DMS153 treated with DMSO at 0.1 percent for 48 hours (cell line): ENCODE results near the gene SRCIN1.
"Not testable (repeated sequence)": the region's sequence is repeated elsewhere in the genome, so short reads cannot be mapped to it uniquely, and the experiment has no call there.

Experiments used
- DNase-seq: peaks from one replicate; lab custom pipeline; 2025; ENCODE audit not compliant: unreplicated experiment; lab: John Stamatoyannopoulos, UW

SRCIN1 gene

GRCh38 chr17:38485681-38486298 is 120.0 kb downstream of the SRCIN1 start:
- not testable (repeated sequence) for DNase-seq

- DNase-seq, result no peak
Measured at GRCh38 chr17:38485146-38485468, 120.6 kb downstream of the SRCIN1 start.

GRCh38 chr17:38484242-38485145 is 121.3 kb downstream of the SRCIN1 start:
- peak; percentile 23 for DNase-seq

GRCh38 chr17:38482700-38483043 is 123.1 kb downstream of the SRCIN1 start:
- DNase-seq, result not testable (repeated sequence)

- peak; percentile 37 for DNase-seq
Measured at GRCh38 chr17:38482039-38482699, 123.6 kb downstream of the SRCIN1 start.
